Stimulated activated naive CD8-positive, alpha-beta T cell treated with anti-CD3 and anti-CD28 coated beads, Interleukin-15, amount 100 ng/mL, for 72 hours (primary cell): ENCODE measurements around the gene ACAP1.
"Not testable (repeated sequence)": the region's sequence is repeated elsewhere in the genome, so short reads cannot be mapped to it uniquely, and the experiment has no call there.

Source experiments
- ATAC-seq: fragments of 150-1000 bp; cut with Tn5 transposase; 2 replicates; pipeline ENCODE4 v1.10.0; 2021; ENCODE audit warnings: mild to moderate bottlenecking, moderate library complexity
- DNase-seq, 2 donors: peaks; one replicate each; pipeline ENCODE4 v3.0.0; 2021 to 2022
- H3K27ac Mint-ChIP-seq, 2 donors: one replicate each; pipeline ENCODE4 v1.8.0; 2022; ENCODE audit warnings: mild to moderate bottlenecking in 2 of 2, mixed read lengths in 2 of 2, moderate library complexity in 2 of 2
- H3K27me3 Mint-ChIP-seq: one replicate; pipeline ENCODE4 v1.8.0; 2022; ENCODE audit warnings: mixed read lengths
- H3K4me1 Mint-ChIP-seq: one replicate; pipeline ENCODE4 v1.8.0; 2022; ENCODE audit warnings: mild to moderate bottlenecking, mixed read lengths
- H3K4me3 Mint-ChIP-seq, 2 donors: one replicate each; pipeline ENCODE4 v1.8.0; 2022; ENCODE audit warnings: mild to moderate bottlenecking in 2 of 2, mixed read lengths in 2 of 2, moderate library complexity in 1 of 2
- H3K9me3 Mint-ChIP-seq, 2 donors: one replicate each; pipeline ENCODE4 v1.8.0; 2022; ENCODE audit warnings: mixed read lengths in 2 of 2

The ACAP1 gene

GRCh38 chr17:7334938-7335538 lies 1.3 kb upstream of the ACAP1 start:
- no peaks in the 10 kb centered on the region for H3K9me3 Mint-ChIP-seq
- H3K27ac Mint-ChIP-seq: peak overlapping the region; percentile 44 to 81
- ATAC-seq (no peak), DNase-seq (no peak)
- H3K4me3 Mint-ChIP-seq: peak overlapping the region; percentile 83 to 88
- peaks cover 88% of the 10 kb centered on the region for H3K4me1 Mint-ChIP-seq
- H3K27me3 Mint-ChIP-seq: no peaks in the 10 kb centered on the region

- Mint-ChIP-seq H3K27ac (peak overlapping the region; percentile 44 to 81), H3K4me3 (peak overlapping the region; percentile 83 to 88), H3K4me1 (peaks cover 85% of the 10 kb centered on the region)
- H3K9me3 Mint-ChIP-seq, ATAC-seq, H3K27me3 Mint-ChIP-seq, DNase-seq: not testable (repeated sequence)
Measured at GRCh38 chr17:7335765-7336164, 564 bp upstream of the ACAP1 start.

GRCh38 chr17:7337600-7337999 lies 1.3 kb downstream of the ACAP1 start:
- not testable (repeated sequence) for ATAC-seq, H3K27me3 Mint-ChIP-seq
- peaks cover 82% of the 10 kb centered on the region for H3K4me1 Mint-ChIP-seq

GRCh38 chr17:7340179-7340578 lies 3.9 kb downstream of the ACAP1 start:
- no peak overlapping the region for H3K4me3 Mint-ChIP-seq
- peaks cover 78% of the 10 kb centered on the region for H3K4me1 Mint-ChIP-seq
- peak overlapping the region in 1 of 2 donors; percentile 17 for H3K27ac Mint-ChIP-seq

More at GRCh38 chr17:7337600-7337999, 1.3 kb downstream of the ACAP1 start:
- DNase-seq, H3K9me3 Mint-ChIP-seq: not testable (repeated sequence)
- Mint-ChIP-seq H3K27ac (peak overlapping the region; percentile 34 to 99), H3K4me3 (peak overlapping the region; percentile 83 to 88)

GRCh38 chr17:7341842-7342241 lies 5.5 kb downstream of the ACAP1 start:
- H3K4me1 Mint-ChIP-seq: peaks cover 68% of the 10 kb centered on the region
- H3K9me3 Mint-ChIP-seq: no peaks in the 10 kb centered on the region
- no peak overlapping the region for H3K27ac Mint-ChIP-seq
- no peak for ATAC-seq
- H3K4me3 Mint-ChIP-seq: no peak overlapping the region
- no peak for DNase-seq
- no peaks in the 10 kb centered on the region for H3K27me3 Mint-ChIP-seq

More at GRCh38 chr17:7340179-7340578, 3.9 kb downstream of the ACAP1 start:
- no peak for DNase-seq
- no peak for ATAC-seq
- H3K27me3 Mint-ChIP-seq: no peaks in the 10 kb centered on the region
- no peaks in the 10 kb centered on the region for H3K9me3 Mint-ChIP-seq

GRCh38 chr17:7343250-7343649 lies 6.9 kb downstream of the ACAP1 start:
- Mint-ChIP-seq H3K4me3 (no peak overlapping the region), H3K27me3 (no peaks in the 10 kb centered on the region), H3K4me1 (peaks cover 68% of the 10 kb centered on the region), H3K9me3 (no peaks in the 10 kb centered on the region), H3K27ac (peak overlapping the region in 1 of 2 donors; percentile 74)
- no peak for DNase-seq
- ATAC-seq: no peak

GRCh38 chr17:7346761-7347614 lies 10.7 kb downstream of the ACAP1 start:
- Mint-ChIP-seq H3K27me3 (no peaks in the 10 kb centered on the region), H3K4me3 (no peak overlapping the region), H3K4me1 (peaks cover 74% of the 10 kb centered on the region), H3K27ac (no peak overlapping the region), H3K9me3 (no peaks in the 10 kb centered on the region)
- no peak for ATAC-seq
- DNase-seq: no peak

GRCh38 chr17:7347630-7348477 lies 11.5 kb downstream of the ACAP1 start:
- Mint-ChIP-seq H3K27ac (peak overlapping the region in 1 of 2 donors; percentile 64), H3K27me3 (no peaks in the 10 kb centered on the region), H3K4me3 (no peak overlapping the region), H3K9me3 (no peaks in the 10 kb centered on the region), H3K4me1 (peaks cover 75% of the 10 kb centered on the region)
- DNase-seq (no peak), ATAC-seq (no peak)

- H3K4me3 Mint-ChIP-seq: no peak overlapping the region
- peaks cover 75% of the 10 kb centered on the region for H3K4me1 Mint-ChIP-seq
- DNase-seq: no peak
- H3K27ac Mint-ChIP-seq: peak overlapping the region; percentile 66 to 92
- H3K9me3 Mint-ChIP-seq: no peaks in the 10 kb centered on the region
- H3K27me3 Mint-ChIP-seq: no peaks in the 10 kb centered on the region
- no peak for ATAC-seq
Measured at GRCh38 chr17:7348478-7349242, 12.3 kb downstream of the ACAP1 start.

- ATAC-seq (peak; percentile 67), DNase-seq (peak; percentile 81 to 87)
- Mint-ChIP-seq H3K9me3 (no peaks in the 10 kb centered on the region), H3K4me3 (peak within 1 kb of the TSS; percentile 93), H3K4me1 (peaks cover 86% of the 10 kb centered on the region), H3K27me3 (no peaks in the 10 kb centered on the region), H3K27ac (peak within 1 kb of the TSS; percentile 38 to 91)
Measured at GRCh38 chr17:7351665-7352502, 15.6 kb downstream of the ACAP1 start, which contains the start of gene KCTD11. Gene KCTD11, plus strand, starts transcription at chr17:7352162.

- H3K4me3 Mint-ChIP-seq: peak overlapping the region; percentile 82 to 93
- no peak for DNase-seq
- H3K4me1 Mint-ChIP-seq: peaks cover 80% of the 10 kb centered on the region
- peak overlapping the region; percentile 38 to 91 for H3K27ac Mint-ChIP-seq
- no peak for ATAC-seq
- no peaks in the 10 kb centered on the region for H3K9me3 Mint-ChIP-seq
- no peaks in the 10 kb centered on the region for H3K27me3 Mint-ChIP-seq
Measured at GRCh38 chr17:7352503-7352889, 16.2 kb downstream of the ACAP1 start.

- H3K4me1 Mint-ChIP-seq: peaks cover 74% of the 10 kb centered on the region
- ATAC-seq (no peak), DNase-seq (no peak)
- H3K9me3 Mint-ChIP-seq: no peaks in the 10 kb centered on the region
- no peak overlapping the region for H3K27ac Mint-ChIP-seq
- H3K27me3 Mint-ChIP-seq: no peaks in the 10 kb centered on the region
- H3K4me3 Mint-ChIP-seq: peak overlapping the region; percentile 82 to 93
Measured at GRCh38 chr17:7352910-7353635, 16.7 kb downstream of the ACAP1 start.

- no peaks in the 10 kb centered on the region for H3K27me3 Mint-ChIP-seq
- DNase-seq (peak in 1 of 2 donors; percentile 47), ATAC-seq (peak; percentile 13)
- peak overlapping the region; percentile 79 to 94 for H3K27ac Mint-ChIP-seq
- H3K4me1 Mint-ChIP-seq: peaks cover 62% of the 10 kb centered on the region
- H3K4me3 Mint-ChIP-seq: peak overlapping the region; percentile 14 to 62
- H3K9me3 Mint-ChIP-seq: no peaks in the 10 kb centered on the region
Measured at GRCh38 chr17:7354262-7354843, 18.0 kb downstream of the ACAP1 start.
